IMR-90 (cell line): ENCODE results near the gene CTIF. TPM values are rescaled to one million over a fixed set of nuclear protein-coding genes. Genes with fewer than 3 reads are reported as not detected.

ENCODE experiments used
- ATAC-seq: fragments of 200-7000 bp; cut with Tn5 transposase; 2 replicates; pipeline ENCODE4 v1.9.1; 2020; ENCODE audit warnings: low read depth, mild to moderate bottlenecking, moderate library complexity
- BruUV-seq: library from RNA; stranded (reverse); fragments of 400-500 nt; replicated peaks from 2 replicates; lab custom pipeline; 2021; lab: Mats Ljungman, UMichigan
- CTCF ChIA-PET: fragments of 300-600 bp; formaldehyde crosslinking; extraction: SDS; loops from one replicate; lab custom pipeline; 2021; ENCODE audit warnings: antibody characterized with exemption; lab: Yijun Ruan, JAX
- POLR2A ChIA-PET: fragments of 300-600 bp; sonication (Branson Sonifier 250); formaldehyde crosslinking; loops from one replicate; lab custom pipeline; 2022; ENCODE audit warnings: antibody characterized with exemption; ENCODE audit not compliant: unreplicated experiment; lab: Charles Lee
- DNase-seq: peaks from one replicate; pipeline ENCODE4 v3.0.0; 2013
- H2AFZ ChIP-seq: replicated peaks from 2 replicates; pipeline ENCODE3; 2013; ENCODE audit warnings: low read length, mild to moderate bottlenecking; ENCODE audit not compliant: poor library complexity
- H2AK5ac ChIP-seq: 2 replicates; pipeline ENCODE4 v1.6.1; 2013; ENCODE audit warnings: low read depth, low read length, inconsistent platforms
- H2AK9ac ChIP-seq: replicated peaks from 2 replicates; pipeline ENCODE3; 2013; ENCODE audit warnings: mild to moderate bottlenecking, low read depth, low read length, moderate library complexity; ENCODE audit not compliant: poor library complexity
- H2BK120ac ChIP-seq: 2 replicates; pipeline ENCODE4 v1.6.1; 2013; ENCODE audit warnings: low read depth, low read length, inconsistent platforms
- H2BK15ac ChIP-seq: 3 replicates; pipeline ENCODE4 v1.6.1; 2013; ENCODE audit warnings: low read depth, low read length, inconsistent platforms
- H2BK20ac ChIP-seq: 2 replicates; pipeline ENCODE4 v1.6.1; 2013; ENCODE audit warnings: low read depth, mild to moderate bottlenecking, inconsistent platforms, low read length, moderate library complexity
- H2BK5ac ChIP-seq: 2 replicates; pipeline ENCODE4 v1.6.1; 2013; ENCODE audit warnings: mild to moderate bottlenecking, low read depth, low read length, inconsistent platforms; ENCODE audit not compliant: poor library complexity, severe bottlenecking
- H3K14ac ChIP-seq: replicated peaks from 2 replicates; pipeline ENCODE4 v1.6.1; 2013; ENCODE audit warnings: low read depth, low read length, inconsistent platforms
- H3K18ac ChIP-seq: 2 replicates; pipeline ENCODE4 v1.6.1; 2013; ENCODE audit warnings: low read depth, low read length, control low read depth
- H3K23ac ChIP-seq: 2 replicates; pipeline ENCODE4 v1.6.1; 2013; ENCODE audit warnings: low read depth, low read length, inconsistent platforms
- H3K27ac ChIP-seq: 2 replicates; pipeline ENCODE4 v1.5.1; 2013; ENCODE audit warnings: mild to moderate bottlenecking, control low read depth, low read length; ENCODE audit not compliant: insufficient read depth
- H3K27me3 ChIP-seq: 2 replicates; pipeline ENCODE4 v1.6.1; 2013; ENCODE audit warnings: low read length; ENCODE audit not compliant: control insufficient read depth, insufficient read depth
- H3K36me3 ChIP-seq: 2 replicates; pipeline ENCODE4 v1.6.1; 2013; ENCODE audit warnings: low read length, mixed read lengths; ENCODE audit not compliant: control insufficient read depth, insufficient read depth
- H3K4ac ChIP-seq: 2 replicates; pipeline ENCODE4 v1.6.1; 2013; ENCODE audit warnings: low read depth, low read length, inconsistent platforms
- H3K4me1 ChIP-seq: 2 replicates; pipeline ENCODE4 v1.6.1; 2013; ENCODE audit warnings: low read length, mixed read lengths; ENCODE audit not compliant: control insufficient read depth, insufficient read depth
- H3K4me2 ChIP-seq: 2 replicates; pipeline ENCODE4 v1.6.1; 2013; ENCODE audit warnings: low read depth, mild to moderate bottlenecking, control low read depth, low read length, moderate library complexity
- H3K4me3 ChIP-seq: 2 replicates; pipeline ENCODE4 v1.5.1; 2013; ENCODE audit warnings: low read depth, mild to moderate bottlenecking, control low read depth, low read length, moderate library complexity; ENCODE audit not compliant: insufficient read depth
- H3K56ac ChIP-seq: 2 replicates; pipeline ENCODE4 v1.6.1; 2013; ENCODE audit warnings: low read length, inconsistent platforms; ENCODE audit not compliant: insufficient read depth; ENCODE audit errors: extremely low read depth
- H3K79me1 ChIP-seq, 2 experiments: 2 replicates each; pipeline ENCODE4 v1.6.1; 2013; ENCODE audit warnings: low read length in 2 of 2, inconsistent platforms in 1 of 2, low read depth in 1 of 2
- H3K9ac ChIP-seq: 2 replicates; pipeline ENCODE4 v1.6.1; 2013; ENCODE audit warnings: low read depth, low read length, control low read depth
- H3K9me1 ChIP-seq: 2 replicates; pipeline ENCODE4 v1.6.1; 2013; ENCODE audit warnings: low read length, inconsistent platforms; ENCODE audit not compliant: insufficient read depth
- H3K9me3 ChIP-seq: 2 replicates; pipeline ENCODE4 v1.6.1; 2013; ENCODE audit warnings: low read length; ENCODE audit not compliant: control insufficient read depth, insufficient read depth
- H4K20me1 ChIP-seq: 2 replicates; pipeline ENCODE4 v1.6.1; 2013; ENCODE audit warnings: low read length, inconsistent platforms; ENCODE audit not compliant: insufficient read depth
- H4K5ac ChIP-seq: 2 replicates; pipeline ENCODE4 v1.6.1; 2013; ENCODE audit warnings: mild to moderate bottlenecking, low read depth, low read length, control low read depth
- H4K8ac ChIP-seq, 2 experiments: 2 replicates each; pipeline ENCODE4 v1.6.1; 2013; ENCODE audit warnings: low read depth in 2 of 2, low read length in 2 of 2, control low read depth in 1 of 2, inconsistent platforms in 1 of 2
- H4K91ac ChIP-seq: 2 replicates; pipeline ENCODE4 v1.6.1; 2013; ENCODE audit warnings: low read depth, low read length, inconsistent platforms; ENCODE audit not compliant: insufficient read depth
- BHLHE40 ChIP-seq: fragments of 150-350 bp; IDR thresholded peaks from 2 replicates; pipeline ENCODE4 v1.6.1; 2016; ENCODE audit warnings: mild to moderate bottlenecking, low read depth, low read length
- CEBPB ChIP-seq: IDR thresholded peaks from 2 replicates; pipeline ENCODE4 v1.6.1; 2012; ENCODE audit warnings: low read depth, low read length, improper control_type of control experiment
- CHD1 ChIP-seq: IDR thresholded peaks from 2 replicates; pipeline ENCODE4 v1.6.1; 2012; ENCODE audit warnings: low read depth, low read length, improper control_type of control experiment
- CTCF ChIP-seq: conservative IDR thresholded peaks from 2 replicates; pipeline ENCODE4 v1.5.1; 2012; ENCODE audit warnings: mild to moderate bottlenecking, low read depth, low read length, improper control_type of control experiment
- ELK1 ChIP-seq: fragments of 150-350 bp; IDR thresholded peaks from 2 replicates; pipeline ENCODE4 v1.6.1; 2016; ENCODE audit warnings: low read depth, mild to moderate bottlenecking, low read length, moderate library complexity, borderline replicate concordance
- FOS ChIP-seq: fragments of 150-350 bp; IDR thresholded peaks from 2 replicates; pipeline ENCODE4 v1.6.1; 2016; ENCODE audit warnings: low read depth, low read length
- MAFK ChIP-seq: IDR thresholded peaks from 2 replicates; pipeline ENCODE4 v1.6.1; 2012; ENCODE audit warnings: low read depth, low read length, improper control_type of control experiment
- MAZ ChIP-seq: IDR thresholded peaks from 2 replicates; pipeline ENCODE4 v1.6.1; 2012; ENCODE audit warnings: low read depth, mild to moderate bottlenecking, low read length, improper control_type of control experiment, moderate library complexity, borderline replicate concordance
- MXI1 ChIP-seq: IDR thresholded peaks from 2 replicates; pipeline ENCODE4 v1.6.1; 2012; ENCODE audit warnings: low read depth, mild to moderate bottlenecking, low read length, moderate library complexity, borderline replicate concordance
- NFE2L2 ChIP-seq: fragments of 150-350 bp; IDR thresholded peaks from 2 replicates; pipeline ENCODE4 v1.6.1; 2016; ENCODE audit warnings: low read depth, mild to moderate bottlenecking, low read length
- RAD21 ChIP-seq: IDR thresholded peaks from 2 replicates; pipeline ENCODE4 v1.6.1; 2012; ENCODE audit warnings: low read length, improper control_type of control experiment
- RCOR1 ChIP-seq: IDR thresholded peaks from 2 replicates; pipeline ENCODE4 v1.6.1; 2012; ENCODE audit warnings: mild to moderate bottlenecking, low read length, improper control_type of control experiment; ENCODE audit not compliant: insufficient replicate concordance
- USF2 ChIP-seq: fragments of 150-350 bp; IDR thresholded peaks from 2 replicates; pipeline ENCODE4 v1.6.1; 2017; ENCODE audit warnings: mild to moderate bottlenecking, antibody characterized with exemption, low read length, low read depth
- WGBS, 2 experiments: methylation state at CpG; one replicate each; pipeline versions ENCODE4 v1.1.5 to v1.1.7; 2013; ENCODE audit warnings: missing lambda C conversion rate in 2 of 2; ENCODE audit not compliant: insufficient read length in 1 of 2; ENCODE audit errors: extremely low coverage in 2 of 2; 5-methylcytosine and 5-hydroxymethylcytosine counted together
- dilution Hi-C: fragments of 300-500 bp; cut with HindIII; formaldehyde crosslinking; loops from one replicate; pipeline ENCODE4 v1.14.3; 2018; ENCODE audit warnings: low sequenced_read_pairs; ENCODE audit not compliant: unreplicated experiment
- in situ Hi-C: fragments of 300-500 bp; cut with MboI; formaldehyde crosslinking; loops from 3 replicates; pipeline ENCODE4 v1.14.3; 2019; ENCODE audit warnings: low sequenced_read_pairs, inconsistent platforms, mixed read lengths
- intact Hi-C: fragments of 100-400 bp; cut with micrococcal nuclease; formaldehyde crosslinking; loops from 2 replicates; pipeline ENCODE4 v1.10.0; 2022
- polyA plus RNA-seq, 3 experiments: library from polyadenylated mRNA; depleted of rRNA; stranded (reverse); fragments of >200 nt; gene quantifications; 2 replicates each; pipeline ENCODE4 v1.2.3, GENCODE V29; 2012; ENCODE audit warnings: low replicate concordance in 1 of 3
- total RNA-seq: library from RNA; depleted of rRNA; stranded (reverse); fragments of >200 nt; gene quantifications from 2 replicates; pipeline ENCODE4 v1.2.3, GENCODE V29; 2012

CTIF gene
- total and polyA plus RNA-seq, 2 of the 4 experiments (the other 2 are of a cell fraction): 25.1 to 57.0 TPM

- Histone ChIP-seq H3K9me1 (peaks cover 43% of the 10 kb centered on the region), H3K9me3 (no peaks in the 10 kb centered on the region), H3K4ac (peak overlapping the region; percentile 72), H3K9ac (peak overlapping the region; percentile 89), H3K36me3 (0 out of 2 replicates have a peak, but pooled peaks cover 3% of the 10 kb centered on the region), H3K56ac (peak overlapping the region; percentile 82), H2AFZ (peak overlapping the region; percentile 15), H2AK5ac (peak overlapping the region; percentile 94), H3K4me2 (peak overlapping the region; percentile 97), H3K14ac (peak overlapping the region; percentile 88), H4K20me1 (peaks cover 63% of the 10 kb centered on the region), H3K18ac (peak overlapping the region; percentile 88; the same call in 1 of the 2 replicates), H2BK5ac (peak overlapping the region; percentile 89), H2AK9ac (peak overlapping the region; percentile 90), H4K91ac (peak overlapping the region; percentile 85), H3K27me3 (no peaks in the 10 kb centered on the region), H4K8ac (peak overlapping the region; percentile 45 to 93), H2BK120ac (peak overlapping the region; percentile 78), H3K23ac (peak overlapping the region; percentile 90), H2BK15ac (peak overlapping the region; percentile 43; the same call in 2 of the 3 replicates), H2BK20ac (peak overlapping the region; percentile 28; the same call in 1 of the 2 replicates), H3K27ac (peak overlapping the region; percentile 99; the same call in 1 of the 2 replicates), H3K4me3 (peak overlapping the region; percentile 96; the same call in 1 of the 2 replicates), H3K79me1 (peaks cover 31 to 62% of the 10 kb centered on the region in 2 experiments), H3K4me1 (peaks cover 40% of the 10 kb centered on the region), H4K5ac (peak overlapping the region; percentile 88)
- dilution Hi-C loops: no loop called here
- WGBS, 2 experiments: no CpG with 5 or more reads among the region's 4 CpGs
- BruUV-seq: no TSS peak
- intact Hi-C loops: loop anchor here (1.0 to 5.0 kb wide), 3 partner anchors 65 to 122 kb away; no protein-coding TSS in a partner anchor
- ATAC-seq (no peak), DNase-seq (no peak)
- POLR2A ChIA-PET: no interaction called here
- CTCF ChIA-PET: interaction anchor here (0.8 kb wide), 1 partner anchor 123 kb away, joined by 3 read pairs; no protein-coding TSS in a partner anchor
- no peak for TF ChIP-seq BHLHE40
- TF ChIP-seq CTCF: no peak
- TF ChIP-seq MAFK: 0 out of 2 replicates have a peak, but pooled peaks have one; percentile 10
- TF ChIP-seq FOS: no peak
- no peak for TF ChIP-seq MAZ
- peak; percentile 17 for TF ChIP-seq RCOR1
- no peak for TF ChIP-seq USF2
- no peak for TF ChIP-seq MXI1
- TF ChIP-seq NFE2L2: no peak
- TF ChIP-seq ELK1: no peak
- no peak for TF ChIP-seq CEBPB
- no peak for TF ChIP-seq CHD1
- no peak for TF ChIP-seq RAD21
- in situ Hi-C loops: loop anchor here (25.0 kb wide), 1 partner anchor 395 kb away; no protein-coding TSS in a partner anchor
Measured at GRCh38 chr18:48541747-48542400, 3.0 kb downstream of the CTIF start.
